ENCODE data around the gene CAD.

DNA sequence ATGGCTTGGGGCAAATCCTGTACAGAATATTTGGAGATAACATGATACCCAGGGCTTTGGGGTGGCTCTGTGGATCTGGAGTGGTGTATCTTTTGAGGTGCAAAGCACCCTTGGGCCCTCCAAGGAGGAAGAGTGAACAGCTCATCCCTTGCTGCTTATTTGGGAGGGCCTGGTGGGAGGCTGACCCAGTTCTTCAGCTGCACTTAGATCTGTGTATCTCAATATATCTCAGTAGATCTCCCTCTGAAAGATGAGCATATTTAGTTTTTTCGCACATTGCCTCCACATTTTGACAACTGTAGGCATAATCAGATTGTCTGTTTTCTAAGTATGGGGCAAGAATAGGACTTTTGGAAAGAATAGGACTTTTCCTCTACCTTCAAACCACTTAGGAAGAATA is 67.8 kb downstream of the CAD start:
- no peak for TF ChIP-seq CTCF (IDR thresholded peaks at IDR 0.05; ENCODE audit: insufficient read depth, low read depth, low read length)
- TF ChIP-seq EZH2 (IDR thresholded peaks at IDR 0.05; ENCODE audit: insufficient read depth, low read length), result no peak

Data from astrocyte (in vitro differentiated cells and primary cell).